NCI-H187 treated with DMSO at 0.1 percent for 48 hours (cell line): ENCODE results near the gene GFER.

Source experiments
- DNase-seq: peaks from one replicate; lab custom pipeline; 2025; lab: John Stamatoyannopoulos, UW

The GFER gene

GRCh38 chr16:1974157-1975070 is 9.6 kb upstream of the GFER start:
- no peak for DNase-seq

- no peak for DNase-seq
Measured at GRCh38 chr16:1975432-1976215, 8.4 kb upstream of the GFER start.

- DNase-seq, result no peak
Measured at GRCh38 chr16:1976216-1976520, 7.8 kb upstream of the GFER start.

GRCh38 chr16:1976951-1977874 is 6.8 kb upstream of the GFER start:
- no peak for DNase-seq

- no peak for DNase-seq
Measured at GRCh38 chr16:1977875-1978268, 6.1 kb upstream of the GFER start.

GRCh38 chr16:1978476-1979120 is 5.4 kb upstream of the GFER start:
- no peak for DNase-seq

GRCh38 chr16:1979271-1980029 is 4.5 kb upstream of the GFER start:
- no peak for DNase-seq

- DNase-seq, result no peak
Measured at GRCh38 chr16:1980030-1980769, 3.8 kb upstream of the GFER start.

GRCh38 chr16:1980770-1981087 is 3.3 kb upstream of the GFER start:
- DNase-seq, result no peak

- no peak for DNase-seq
Measured at GRCh38 chr16:1981398-1981836, 2.6 kb upstream of the GFER start, which contains the start of gene NOXO1. Gene NOXO1 (minus strand): TSS chr16:1981469. CDS start chr16:1981179, 290 bp downstream.

GRCh38 chr16:1982013-1982433 is 2.0 kb upstream of the GFER start:
- DNase-seq, result no peak

- DNase-seq, result no peak
Measured at GRCh38 chr16:1982991-1983543, 926 bp upstream of the GFER start.

- DNase-seq, result no peak
Measured at GRCh38 chr16:1984347-1985225, 593 bp downstream of the GFER start.

- no peak for DNase-seq
Measured at GRCh38 chr16:1985466-1986150, 1.6 kb downstream of the GFER start.

GRCh38 chr16:1987198-1987597 is 3.2 kb downstream of the GFER start:
- no peak for DNase-seq

GRCh38 chr16:1989209-1990100 is 5.5 kb downstream of the GFER start, which contains the start of gene SYNGR3:
Gene SYNGR3 (plus strand): TSS chr16:1989970. CDS start chr16:1990103, 133 bp downstream.
- no peak for DNase-seq

GRCh38 chr16:1990101-1990350 is 6.0 kb downstream of the GFER start:
- no peak for DNase-seq
